ENCODE measurements around the gene FMO2. TPM values are rescaled to one million over a fixed set of nuclear protein-coding genes. Genes with fewer than 3 reads are reported as not detected.
A peak's percentile ranks its signal among the peaks of the same experiment; 100 is the strongest.

Gene FMO2
- total and polyA plus RNA-seq, 8 donors = 13.7 to 63.4 (median 26.2) TPM

GRCh38 chr1:171254859-171255258, 69.8 kb downstream of the FMO2 start:
- H3K4me1 ChIP-seq = peaks cover 0 to 12% of the 10 kb centered on the region in 2 donors
- intact Hi-C loops (cut with DNase I) = no loop called here
- no peak for DNase-seq
- H3K27me3 ChIP-seq = peaks cover 0 to 38% of the 10 kb centered on the region in 2 donors
- TF ChIP-seq, protein P1, sequence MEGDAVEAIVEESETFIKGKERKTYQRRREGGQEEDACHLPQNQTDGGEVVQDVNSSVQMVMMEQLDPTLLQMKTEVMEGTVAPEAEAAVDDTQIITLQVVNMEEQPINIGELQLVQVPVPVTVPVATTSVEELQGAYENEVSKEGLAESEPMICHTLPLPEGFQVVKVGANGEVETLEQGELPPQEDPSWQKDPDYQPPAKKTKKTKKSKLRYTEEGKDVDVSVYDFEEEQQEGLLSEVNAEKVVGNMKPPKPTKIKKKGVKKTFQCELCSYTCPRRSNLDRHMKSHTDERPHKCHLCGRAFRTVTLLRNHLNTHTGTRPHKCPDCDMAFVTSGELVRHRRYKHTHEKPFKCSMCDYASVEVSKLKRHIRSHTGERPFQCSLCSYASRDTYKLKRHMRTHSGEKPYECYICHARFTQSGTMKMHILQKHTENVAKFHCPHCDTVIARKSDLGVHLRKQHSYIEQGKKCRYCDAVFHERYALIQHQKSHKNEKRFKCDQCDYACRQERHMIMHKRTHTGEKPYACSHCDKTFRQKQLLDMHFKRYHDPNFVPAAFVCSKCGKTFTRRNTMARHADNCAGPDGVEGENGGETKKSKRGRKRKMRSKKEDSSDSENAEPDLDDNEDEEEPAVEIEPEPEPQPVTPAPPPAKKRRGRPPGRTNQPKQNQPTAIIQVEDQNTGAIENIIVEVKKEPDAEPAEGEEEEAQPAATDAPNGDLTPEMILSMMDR (IDR thresholded peaks at IDR 0.05) = no peak
- no peaks in the 10 kb centered on the region for H3K36me3 ChIP-seq
- no peak overlapping the region for H3K4me3 ChIP-seq
- H3K9me3 ChIP-seq = no peaks in the 10 kb centered on the region
- no peak for ATAC-seq
- no peak overlapping the region for H3K27ac ChIP-seq

- Histone ChIP-seq H3K4me1 (peaks cover 0 to 2% of the 10 kb centered on the region in 2 donors), H3K4me3 (no peak overlapping the region), H3K36me3 (no peaks in the 10 kb centered on the region), H3K9me3 (no peaks in the 10 kb centered on the region), H3K27ac (no peak overlapping the region), H3K27me3 (peaks cover 0 to 20% of the 10 kb centered on the region in 2 donors)
- intact Hi-C loops (cut with DNase I) = no loop called here
- peak in 1 of 4 donors; percentile 69 for DNase-seq
- TF ChIP-seq, protein P1 (IDR thresholded peaks at IDR 0.05) = no peak
- no peak for ATAC-seq
These were observed 72.0 kb downstream of the FMO2 start for GRCh38 chr1:171256940-171257606.

GRCh38 chr1:171257607-171258076, 72.5 kb downstream of the FMO2 start:
- intact Hi-C loops (cut with DNase I) = no loop called here
- no peak overlapping the region for H3K27ac ChIP-seq
- TF ChIP-seq, protein P1 (IDR thresholded peaks at IDR 0.05) = no peak
- H3K4me1 ChIP-seq = no peaks in the 10 kb centered on the region
- H3K27me3 ChIP-seq = peaks cover 0 to 15% of the 10 kb centered on the region in 2 donors
- H3K4me3 ChIP-seq = no peak overlapping the region
- DNase-seq (no peak), ATAC-seq (peak; percentile 21)
- H3K9me3 ChIP-seq = no peaks in the 10 kb centered on the region
- H3K36me3 ChIP-seq = no peaks in the 10 kb centered on the region

DNA sequence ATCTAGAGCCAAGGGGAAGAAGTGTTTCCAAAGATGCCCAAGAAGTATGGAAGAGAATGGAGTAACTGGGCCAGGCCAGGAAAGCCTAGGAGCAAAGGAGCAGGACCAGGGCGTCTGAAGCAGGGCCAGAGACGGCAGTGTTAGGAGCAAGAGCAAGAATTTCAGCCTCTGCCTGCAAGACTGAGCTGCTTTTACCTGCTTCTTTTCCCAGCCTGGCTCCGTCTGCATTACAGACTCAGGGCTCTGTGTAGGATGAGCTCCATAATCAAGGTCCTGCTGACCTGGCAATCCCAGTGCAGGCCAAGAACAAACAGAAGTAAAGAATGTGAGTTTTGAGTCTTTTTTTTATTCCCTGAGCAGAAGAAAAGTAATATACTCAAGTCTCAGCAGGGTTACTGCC, 73.3 kb downstream of the FMO2 start:
- Histone ChIP-seq H3K36me3 (no peaks in the 10 kb centered on the region), H3K4me1 (no peaks in the 10 kb centered on the region), H3K9me3 (no peaks in the 10 kb centered on the region), H3K27ac (no peak overlapping the region), H3K27me3 (peaks cover 0 to 7% of the 10 kb centered on the region in 2 donors), H3K4me3 (no peak overlapping the region)
- intact Hi-C loops (cut with DNase I) = no loop called here
- TF ChIP-seq, protein P1 (IDR thresholded peaks at IDR 0.05) = no peak
- DNase-seq = no peak
- ATAC-seq = no peak

GRCh38 chr1:171258943-171259342, 73.8 kb downstream of the FMO2 start:
- no peaks in the 10 kb centered on the region for H3K9me3 ChIP-seq
- H3K27me3 ChIP-seq = peaks cover 0 to 4% of the 10 kb centered on the region in 2 donors
- intact Hi-C loops (cut with DNase I) = no loop called here
- no peaks in the 10 kb centered on the region for H3K36me3 ChIP-seq
- no peak for ATAC-seq
- TF ChIP-seq, protein P1 (IDR thresholded peaks at IDR 0.05) = no peak
- no peak overlapping the region for H3K27ac ChIP-seq
- no peak for DNase-seq
- no peak overlapping the region for H3K4me3 ChIP-seq
- no peaks in the 10 kb centered on the region for H3K4me1 ChIP-seq

Other genes starting within 250 kb of the FMO2 start
- gene MROH9, start 249.8 kb upstream of the FMO2 start, total RNA-seq = under 1 TPM in 1 of 2 donors, not detected in 1; 0.39 TPM
- gene MROH9, start 249.8 kb upstream of the FMO2 start, polyA plus RNA-seq (ENCODE audit: insufficient read length in 6 of 6) = 1 to 10 TPM in 3 of 6 donors, under 1 TPM in 3; 0.08 to 1.6 (median 0.99) TPM
- 1 to 10 TPM; 2.4 to 5.4 TPM for gene FMO3, start 94.4 kb upstream of the FMO2 start, total RNA-seq
- 1 to 10 TPM in 5 of 6 donors, under 1 TPM in 1; 0.97 to 2.0 (median 1.6) TPM for gene FMO3, start 94.4 kb upstream of the FMO2 start, polyA plus RNA-seq (ENCODE audit: insufficient read length in 6 of 6)
- 1 to 10 TPM; 1.9 to 2.7 TPM for gene FMO1, start 63.2 kb downstream of the FMO2 start, total RNA-seq
- 1 to 10 TPM; 2.0 to 7.5 (median 3.6) TPM for gene FMO1, start 63.2 kb downstream of the FMO2 start, polyA plus RNA-seq (ENCODE audit: insufficient read length in 6 of 6)
- gene FMO4, start 128.9 kb downstream of the FMO2 start, total RNA-seq = 1 to 10 TPM; 4.0 to 4.8 TPM
- gene FMO4, start 128.9 kb downstream of the FMO2 start, polyA plus RNA-seq (ENCODE audit: insufficient read length in 6 of 6) = 10 to 100 TPM; 13.4 to 19.7 (median 17.8) TPM